ENCODE measurements around the gene MLLT10. TPM values are rescaled to one million over a fixed set of nuclear protein-coding genes. Genes with fewer than 3 reads are reported as not detected.

The MLLT10 gene
- total RNA-seq, 1 experiment from 2014 or later = 22.5 TPM

GRCh38 chr10:21742740-21743412 lies 208.8 kb downstream of the MLLT10 start:
- Histone ChIP-seq H3K4me3 (no peak overlapping the region), H3K9me3 (no peaks in the 10 kb centered on the region), H3K36me3 (peaks cover 52% of the 10 kb centered on the region), H3K27me3 (no peaks in the 10 kb centered on the region)
- DNase-seq = no peak

- no peaks in the 10 kb centered on the region for H3K9me3 ChIP-seq
- DNase-seq = no peak
- peaks cover 41% of the 10 kb centered on the region for H3K36me3 ChIP-seq
- no peak overlapping the region for H3K4me3 ChIP-seq
- H3K27me3 ChIP-seq = no peaks in the 10 kb centered on the region
Observed at GRCh38 chr10:21744223-21744622, 210.2 kb downstream of the MLLT10 start.

- Histone ChIP-seq H3K9me3 (no peaks in the 10 kb centered on the region), H3K27me3 (no peaks in the 10 kb centered on the region), H3K36me3 (peaks cover 22% of the 10 kb centered on the region), H3K4me3 (no peak overlapping the region)
- no peak for DNase-seq
Observed at GRCh38 chr10:21746118-21746517, 212.1 kb downstream of the MLLT10 start.

DNA sequence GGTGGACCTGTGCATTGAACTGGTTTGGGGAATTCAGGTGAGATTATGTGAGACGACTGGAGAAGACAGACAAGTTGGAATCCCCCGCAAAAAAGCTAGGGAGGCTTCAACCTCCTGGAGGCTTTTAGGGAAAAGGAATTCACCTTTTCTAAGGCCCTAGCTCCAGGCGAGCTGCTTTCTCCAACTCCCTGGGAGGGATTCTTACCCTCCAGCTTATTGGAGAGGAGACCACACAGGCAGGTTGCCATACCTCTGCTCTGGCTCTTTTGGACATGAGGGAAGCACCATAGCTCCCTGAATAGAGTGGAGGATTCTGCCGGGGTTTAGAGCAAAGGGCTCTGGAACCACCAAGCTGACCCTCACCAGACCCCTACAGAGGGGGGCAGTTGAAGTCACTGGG lies 213.8 kb downstream of the MLLT10 start:
- H3K4me3 ChIP-seq = no peak overlapping the region
- H3K36me3 ChIP-seq = peaks cover 5% of the 10 kb centered on the region; the same call in 1 of the 2 replicates
- no peak for DNase-seq
- H3K9me3 ChIP-seq = no peaks in the 10 kb centered on the region
- H3K27me3 ChIP-seq = no peaks in the 10 kb centered on the region

DNA sequence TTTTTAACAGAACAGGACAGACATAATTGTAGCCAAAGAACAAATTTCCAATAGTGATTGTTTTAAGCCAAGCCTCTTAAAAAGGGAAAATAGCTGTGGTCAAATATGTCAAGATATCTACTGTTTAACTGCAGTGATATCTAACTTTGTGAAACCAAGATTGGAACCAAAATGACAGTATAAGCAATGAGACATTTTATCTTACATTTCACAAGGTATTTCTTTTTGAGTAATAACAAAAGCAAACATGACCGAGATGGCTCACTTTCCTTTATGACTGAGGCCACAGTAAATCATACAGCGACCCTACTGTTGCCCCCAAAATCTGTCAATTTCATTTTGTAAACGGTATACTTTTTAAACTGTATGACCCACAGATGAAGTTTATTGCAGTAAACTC lies 215.8 kb downstream of the MLLT10 start:
- Histone ChIP-seq H3K27me3 (no peaks in the 10 kb centered on the region), H3K36me3 (no peaks in the 10 kb centered on the region; the same call in 1 of the 2 replicates), H3K9me3 (no peaks in the 10 kb centered on the region), H3K4me3 (no peak overlapping the region)
- DNase-seq = no peak

GRCh38 chr10:21750424-21750823 lies 216.4 kb downstream of the MLLT10 start:
- Histone ChIP-seq H3K27me3 (no peaks in the 10 kb centered on the region), H3K9me3 (no peaks in the 10 kb centered on the region), H3K4me3 (no peak overlapping the region), H3K36me3 (no peaks in the 10 kb centered on the region; the same call in 1 of the 2 replicates)
- no peak for DNase-seq

GRCh38 chr10:21751341-21752310 lies 217.6 kb downstream of the MLLT10 start:
- Histone ChIP-seq H3K36me3 (no peaks in the 10 kb centered on the region), H3K27me3 (no peaks in the 10 kb centered on the region), H3K4me3 (no peak overlapping the region), H3K9me3 (no peaks in the 10 kb centered on the region)
- DNase-seq = no peak

DNA sequence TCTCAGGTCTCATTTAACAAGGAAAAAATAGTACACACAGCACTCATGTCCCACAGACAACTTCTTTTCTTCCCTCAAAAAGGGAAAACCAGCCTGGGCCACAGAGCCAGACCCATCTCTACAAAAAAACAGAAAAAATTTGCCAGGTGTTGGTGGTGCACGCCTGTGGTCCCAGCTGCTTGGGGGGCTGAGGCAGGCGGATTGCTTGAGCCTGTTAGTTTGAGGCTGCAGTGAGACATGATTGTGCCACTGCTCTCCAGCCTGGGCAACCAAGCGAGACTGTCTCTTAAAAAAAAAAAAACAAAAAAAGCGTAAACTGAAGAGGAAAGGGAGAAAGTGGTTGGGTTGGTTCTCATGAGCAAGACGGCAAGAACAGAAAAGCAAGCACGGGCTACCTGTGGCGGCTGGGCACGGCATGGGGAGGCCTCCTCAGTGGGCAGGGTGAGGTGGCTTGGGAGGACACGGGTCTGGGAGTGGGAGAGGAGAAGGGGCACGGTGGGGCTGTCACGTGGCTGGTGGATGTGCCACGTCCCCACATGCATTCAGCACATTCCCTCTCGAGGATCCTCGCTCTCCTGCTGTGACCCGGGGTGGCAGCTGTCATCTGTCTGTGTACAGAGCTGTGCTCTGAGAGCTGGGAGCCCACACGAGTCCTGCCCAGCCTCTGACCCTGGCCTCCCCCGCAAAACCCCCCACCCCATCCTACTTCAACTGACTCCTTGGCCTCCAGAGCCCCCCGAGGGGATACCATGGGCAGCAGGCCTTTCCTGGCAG lies 219.7 kb downstream of the MLLT10 start:
- no peaks in the 10 kb centered on the region for H3K27me3 ChIP-seq
- H3K36me3 ChIP-seq = no peaks in the 10 kb centered on the region
- no peak overlapping the region for H3K4me3 ChIP-seq
- H3K9me3 ChIP-seq = no peaks in the 10 kb centered on the region
- no peak for DNase-seq

DNA sequence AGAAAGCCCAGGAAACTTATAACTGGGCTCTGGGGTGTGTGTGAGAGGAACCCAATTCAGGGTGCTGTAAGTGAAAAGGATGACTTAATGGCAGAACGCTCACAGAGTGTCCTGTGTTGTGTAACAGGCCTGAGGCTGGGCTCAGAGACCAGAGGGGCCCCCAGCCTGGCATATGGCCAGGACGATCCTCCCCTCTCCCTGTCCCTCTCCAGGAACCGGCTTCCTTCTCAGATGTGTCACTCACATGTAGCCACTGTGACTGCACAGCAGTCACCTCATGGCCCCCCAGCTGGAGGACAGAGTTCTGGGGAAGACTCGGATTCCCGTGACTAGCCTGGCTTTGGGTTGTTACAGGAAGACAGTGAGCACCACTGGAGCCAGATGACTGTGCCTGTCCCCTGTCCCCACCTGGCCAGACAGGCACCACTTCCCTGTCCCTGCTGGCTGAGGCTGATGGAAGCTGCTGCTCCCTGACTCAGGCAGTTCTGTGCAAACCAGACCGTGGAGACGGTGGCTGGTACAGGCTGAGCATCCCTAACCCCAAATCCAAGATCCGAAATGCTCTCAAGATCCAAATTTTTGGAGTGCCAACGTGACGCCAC lies 220.5 kb downstream of the MLLT10 start:
- DNase-seq = no peak
- H3K27me3 ChIP-seq = no peaks in the 10 kb centered on the region
- H3K9me3 ChIP-seq = no peaks in the 10 kb centered on the region
- H3K36me3 ChIP-seq = no peaks in the 10 kb centered on the region
- H3K4me3 ChIP-seq = no peak overlapping the region

DNA sequence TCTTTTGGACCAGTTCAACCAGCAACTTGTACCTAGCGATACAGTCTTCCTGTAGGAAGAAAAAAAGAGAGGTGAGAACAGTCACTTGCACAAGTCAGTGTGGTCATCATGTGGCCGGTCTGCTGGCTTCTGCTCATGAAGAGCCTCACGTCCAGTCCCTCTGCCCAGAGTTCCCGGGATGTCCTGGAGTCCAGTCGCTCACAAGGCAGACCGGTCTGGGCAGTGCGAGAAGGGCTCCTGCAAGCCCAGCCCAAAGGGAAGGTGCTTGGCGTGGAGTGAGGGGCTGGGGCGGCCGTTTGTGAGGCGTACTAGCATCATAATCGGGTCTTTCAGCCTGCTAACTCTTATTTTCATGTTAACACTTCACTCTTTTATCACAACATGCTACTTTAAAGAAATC lies 222.7 kb downstream of the MLLT10 start:
- Histone ChIP-seq H3K4me3 (no peak overlapping the region), H3K9me3 (peaks cover 3% of the 10 kb centered on the region; the same call in 1 of the 2 replicates), H3K27me3 (no peaks in the 10 kb centered on the region), H3K36me3 (no peaks in the 10 kb centered on the region)
- no peak for DNase-seq

- H3K9me3 ChIP-seq = peaks cover 3% of the 10 kb centered on the region; the same call in 1 of the 2 replicates
- no peak for DNase-seq
Observed at GRCh38 chr10:21757185-21757901, 223.3 kb downstream of the MLLT10 start.

DNA sequence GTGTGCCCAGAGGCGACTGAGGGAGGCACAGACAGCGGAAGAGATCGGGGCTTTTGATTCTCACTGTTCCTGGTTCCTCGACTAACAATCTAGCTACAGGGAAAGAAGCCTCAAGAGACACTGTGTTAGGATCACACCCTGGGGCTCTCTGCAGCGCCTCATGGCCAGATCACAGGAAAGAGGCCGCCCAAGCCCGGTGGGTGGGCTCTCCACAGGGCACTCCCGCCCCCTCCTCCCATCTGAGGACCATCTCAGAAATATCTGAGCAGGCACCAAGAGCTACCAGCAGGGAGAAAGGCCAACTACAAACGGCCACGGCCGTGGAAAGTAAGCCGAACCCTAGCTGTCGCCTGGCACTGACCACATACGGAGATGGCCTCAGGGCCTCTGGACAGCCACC lies 224.2 kb downstream of the MLLT10 start:
- no peak for DNase-seq
- H3K36me3 ChIP-seq = no peaks in the 10 kb centered on the region
- no peaks in the 10 kb centered on the region for H3K27me3 ChIP-seq
- H3K9me3 ChIP-seq = peaks cover 3% of the 10 kb centered on the region; the same call in 1 of the 2 replicates
- H3K4me3 ChIP-seq = no peak overlapping the region

More at GRCh38 chr10:21757185-21757901, 223.3 kb downstream of the MLLT10 start:
- H3K27me3 ChIP-seq = no peaks in the 10 kb centered on the region
- no peaks in the 10 kb centered on the region for H3K36me3 ChIP-seq
- H3K4me3 ChIP-seq = no peak overlapping the region

DNA sequence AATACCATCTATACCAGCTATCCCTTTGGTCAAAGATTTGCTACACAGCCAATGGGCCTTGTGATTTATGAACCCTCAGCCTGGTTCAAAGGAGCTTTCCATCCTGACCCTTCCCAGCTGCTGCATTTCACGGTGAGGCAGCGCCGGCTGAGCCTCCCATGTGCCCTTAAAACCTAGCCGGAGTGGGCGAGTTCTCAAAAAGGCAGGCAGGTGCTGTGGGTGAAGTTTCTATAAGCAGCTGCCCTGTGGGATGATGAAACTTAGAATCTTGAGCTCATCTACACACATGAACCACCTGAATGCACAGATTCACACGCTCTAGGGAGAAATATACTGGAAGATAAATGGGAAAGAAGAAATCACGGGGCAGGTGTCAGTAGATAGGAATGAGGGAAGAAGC lies 224.7 kb downstream of the MLLT10 start:
- Histone ChIP-seq H3K36me3 (no peaks in the 10 kb centered on the region), H3K27me3 (no peaks in the 10 kb centered on the region), H3K4me3 (no peak overlapping the region), H3K9me3 (peaks cover 3% of the 10 kb centered on the region; the same call in 1 of the 2 replicates)
- no peak for DNase-seq

- Histone ChIP-seq H3K9me3 (peaks cover 3% of the 10 kb centered on the region; the same call in 1 of the 2 replicates), H3K4me3 (no peak overlapping the region), H3K27me3 (no peaks in the 10 kb centered on the region), H3K36me3 (no peaks in the 10 kb centered on the region)
- DNase-seq = no peak
Observed at GRCh38 chr10:21759232-21759631, 225.2 kb downstream of the MLLT10 start.

DNA sequence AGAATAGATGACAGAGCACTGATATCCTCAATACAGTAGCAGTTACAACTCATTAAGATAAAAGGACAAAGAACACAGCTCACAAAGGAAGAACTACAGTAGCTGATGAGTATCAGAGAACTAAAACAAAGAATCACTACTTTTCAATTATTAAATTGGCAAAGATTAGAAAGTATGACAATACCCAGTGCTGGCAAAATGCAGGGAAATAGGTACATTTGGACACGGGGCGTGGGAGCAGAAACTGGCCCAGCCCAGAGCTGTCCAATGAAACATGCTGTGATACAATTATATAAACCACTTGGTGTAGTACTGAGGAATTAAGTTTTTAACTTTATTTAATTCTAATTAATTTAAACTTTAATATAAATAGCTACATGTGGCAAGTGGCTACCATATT lies 226.3 kb downstream of the MLLT10 start:
- no peaks in the 10 kb centered on the region for H3K36me3 ChIP-seq
- H3K27me3 ChIP-seq = no peaks in the 10 kb centered on the region
- no peak overlapping the region for H3K4me3 ChIP-seq
- peaks cover 3% of the 10 kb centered on the region; the same call in 1 of the 2 replicates for H3K9me3 ChIP-seq
- DNase-seq = no peak

Measured in MG63 (cell line).